ENCODE data around the gene GRB10.

DNA sequence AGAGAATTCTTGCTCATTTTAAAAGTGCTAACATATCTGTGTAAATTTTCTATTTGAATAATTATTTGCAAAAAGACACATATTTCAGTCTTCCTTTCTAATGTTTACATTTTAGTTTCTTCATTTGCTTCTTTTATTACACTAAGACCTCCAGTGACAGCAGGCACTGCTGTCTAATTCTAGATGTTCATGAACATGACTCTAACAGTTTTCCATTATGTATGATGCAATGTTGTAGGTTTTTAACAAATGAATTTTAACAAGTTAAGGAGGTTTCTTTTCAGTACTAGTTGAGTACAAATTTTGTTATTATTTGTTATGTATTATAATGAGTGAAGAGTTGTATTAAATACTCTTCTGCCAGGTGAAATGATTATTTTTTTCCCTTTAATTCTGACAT is 83.6 kb downstream of the GRB10 start:
- no peak for TF ChIP-seq NFRKB (IDR thresholded peaks at IDR 0.05)
- no peak for TF ChIP-seq SP1 (IDR thresholded peaks at IDR 0.05)
- no peak for TF ChIP-seq FOXA1 (IDR thresholded peaks at IDR 0.05)
